K562 (cell line): ENCODE measurements around the gene MATCAP1. TPM values are rescaled to one million over a fixed set of nuclear protein-coding genes. Genes with fewer than 3 reads are reported as not detected.
A peak's percentile ranks its signal among the peaks of the same experiment; 100 is the strongest.

Experiments
- ARID3A ChIP-seq: IDR thresholded peaks from 2 replicates; pipeline ENCODE4 v1.6.1; 2012; ENCODE audit warnings: low read depth, low read length, improper control_type of control experiment, borderline replicate concordance
- ATF7 ChIP-seq: fragments of 450-650 bp; IDR thresholded peaks from 2 replicates; pipeline ENCODE4 v1.7.1; 2014; ENCODE audit warnings: mild to moderate bottlenecking, moderate library complexity
- DPF2 ChIP-seq: fragments of 450-650 bp; IDR thresholded peaks from 2 replicates; pipeline ENCODE4 v1.6.1; 2016
- ESRRB ChIP-seq: fragments of 250-450 bp; sonication (Bioruptor Pico); IDR thresholded peaks from 2 replicates; pipeline ENCODE4 v1.5.0; 2020; ENCODE audit warnings: mild to moderate bottlenecking, moderate library complexity, borderline replicate concordance
- MAZ ChIP-seq, 2 experiments: fragments of 450-650 bp in 1 of 2; sonication (generic) in 1 of 2; formaldehyde crosslinking; IDR thresholded peaks in 1 of 2; conservative IDR thresholded peaks in 1 of 2; 2 replicates each; pipeline versions ENCODE4 v1.4.0 to v1.5.0; 2020; ENCODE audit warnings: mild to moderate bottlenecking in 1 of 2, missing genetic modification reagents in 1 of 2
- MBD2 ChIP-seq: sonication (generic); IDR thresholded peaks from 2 replicates; pipeline ENCODE4 v1.6.1; 2016; ENCODE audit warnings: low read depth, borderline replicate concordance
- MTF1 ChIP-seq: fragments of 250-450 bp; sonication (Bioruptor Pico); IDR thresholded peaks from 2 replicates; pipeline ENCODE4 v1.9.0; 2021; ENCODE audit warnings: moderate library complexity, mild to moderate bottlenecking, inconsistent platforms, borderline replicate concordance
- POLR2AphosphoS2 ChIP-seq: IDR thresholded peaks from 2 replicates; pipeline ENCODE4 v1.6.1; 2012; ENCODE audit warnings: low read length, improper control_type of control experiment
- RBBP5 ChIP-seq: fragments of 200-600 bp; sonication (generic); IDR thresholded peaks from 2 replicates; pipeline ENCODE4 v1.6.1; 2012; ENCODE audit warnings: borderline replicate concordance, mild to moderate bottlenecking, low read length, control low read depth, inconsistent platforms; ENCODE audit not compliant: insufficient read depth, poor library complexity, severe bottlenecking
- SMARCA5 ChIP-seq: fragments of 450-650 bp; IDR thresholded peaks from 2 replicates; pipeline ENCODE4 v1.6.1; 2016
- ZNF165 ChIP-seq: fragments of 250-450 bp; sonication (Bioruptor Pico); IDR thresholded peaks from 2 replicates; pipeline ENCODE4 v1.4.0; 2020; ENCODE audit warnings: borderline replicate concordance
- ZNF518B ChIP-seq: fragments of 250-450 bp; sonication (Bioruptor Pico); IDR thresholded peaks from 2 replicates; pipeline ENCODE4 v1.5.0; 2021; ENCODE audit warnings: mild to moderate bottlenecking, moderate library complexity
- ZNF609 ChIP-seq: sonication (generic); formaldehyde crosslinking; IDR thresholded peaks from 2 replicates; pipeline ENCODE4 v1.8.1; 2023; ENCODE audit warnings: missing genetic modification reagents, mild to moderate bottlenecking, borderline replicate concordance
- polyA plus RNA-seq, 8 experiments: library from polyadenylated mRNA; depleted of rRNA in 4 of 8; stranded (reverse) in 5 of 8; unstranded in 3 of 8; fragments of >200 nt; fragmentation: Nextera tagmentation in 2 of 8; fragmentation: Illumina TruSeq in 1 of 8; extraction: Ambion mirVana in 2 of 8; extraction: Trizol in 1 of 8; gene quantifications; 2 replicates each; pipeline versions ENCODE4 v1.2.1 to v1.2.3, GENCODE V29; 2011 to 2014; ENCODE audit warnings: inconsistent platforms in 1 of 8, missing spikeins in 1 of 8
- total RNA-seq, 7 experiments: library from RNA; depleted of rRNA in 6 of 7; stranded (reverse); fragments of >200 nt in 6 of 7; fragmentation: Illumina TruSeq in 2 of 7; extraction: Trizol in 2 of 7; gene quantifications; 2 replicates each; pipeline versions ENCODE4 v1.2.1 to v1.2.3, GENCODE V29; 2011 to 2021; ENCODE audit warnings: low replicate concordance in 1 of 7

Gene MATCAP1
- total and polyA plus RNA-seq, 9 of the 15 experiments (the other 6 are each of a cell fraction or from before 2014, with no cell fraction given), result 3.4 to 20.5 (median 10.3) TPM

- TF ChIP-seq ARID3A (0 out of 2 replicates have a peak, but pooled peaks have one; percentile 19), ZNF609 (CRISPR knock-in tag) (no peak), ESRRB (no peak), MAZ (CRISPR knock-in tag; conservative IDR thresholded peaks at IDR 0.05 in 1 of 2, IDR thresholded peaks at IDR 0.05 in 1 of 2) (peak; percentile 79 to 84), ATF7 (peak; percentile 97), MBD2 (peak; percentile 98), SMARCA5 (no peak), DPF2 (peak; percentile 19; the same call in 1 of the 2 replicates), ZNF165 (CRISPR knock-in tag) (no peak), RBBP5 (peak; percentile 85), MTF1 (CRISPR knock-in tag) (no peak), ZNF518B (CRISPR knock-in tag) (no peak), POLR2AphosphoS2 (no peak)
Observed at GRCh38 chr16:67183627-67184452, at the start of gene MATCAP1 (continued).
